GM12801 (cell line): Measurements from ENCODE around the gene ZNF267.

Experiments
- TF ChIP-seq, protein P1 (sequence below): IDR thresholded peaks from one replicate; pipeline ENCODE4 v1.5.1; 2011; ENCODE audit warnings: control low read depth; ENCODE audit not compliant: insufficient read length; ENCODE audit errors: extremely low read depth

The ZNF267 gene

DNA sequence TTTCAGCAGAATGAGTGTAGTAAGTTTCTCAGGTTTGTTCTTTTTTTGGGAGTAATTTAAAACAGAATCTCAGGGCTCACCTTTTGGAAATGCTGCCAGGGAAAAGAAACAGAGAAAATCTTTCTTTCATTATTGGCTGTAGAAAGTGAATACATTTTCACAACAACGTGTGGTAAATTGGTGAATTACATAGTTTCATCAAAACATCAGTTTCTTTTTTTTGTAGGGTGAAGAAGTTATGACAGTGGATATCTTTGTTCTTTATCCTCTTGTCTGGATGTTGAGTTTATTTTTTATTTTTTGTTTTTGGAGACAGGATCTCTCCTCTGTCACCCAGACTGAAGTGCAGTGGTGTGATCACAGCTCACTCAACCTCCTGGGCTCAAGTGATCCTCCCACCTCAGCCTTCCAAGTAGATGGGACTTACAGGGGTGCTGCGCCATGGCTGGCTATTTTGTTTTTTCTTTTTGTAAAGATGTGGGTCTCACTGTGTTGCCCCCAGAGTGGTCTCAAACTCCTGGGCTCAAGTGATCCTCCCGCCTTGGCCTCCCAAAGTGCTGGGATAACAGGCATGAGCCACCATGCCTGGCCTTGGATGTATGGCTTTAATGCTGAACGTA is 2.4 kb downstream of the ZNF267 start:
- TF ChIP-seq, protein P1, sequence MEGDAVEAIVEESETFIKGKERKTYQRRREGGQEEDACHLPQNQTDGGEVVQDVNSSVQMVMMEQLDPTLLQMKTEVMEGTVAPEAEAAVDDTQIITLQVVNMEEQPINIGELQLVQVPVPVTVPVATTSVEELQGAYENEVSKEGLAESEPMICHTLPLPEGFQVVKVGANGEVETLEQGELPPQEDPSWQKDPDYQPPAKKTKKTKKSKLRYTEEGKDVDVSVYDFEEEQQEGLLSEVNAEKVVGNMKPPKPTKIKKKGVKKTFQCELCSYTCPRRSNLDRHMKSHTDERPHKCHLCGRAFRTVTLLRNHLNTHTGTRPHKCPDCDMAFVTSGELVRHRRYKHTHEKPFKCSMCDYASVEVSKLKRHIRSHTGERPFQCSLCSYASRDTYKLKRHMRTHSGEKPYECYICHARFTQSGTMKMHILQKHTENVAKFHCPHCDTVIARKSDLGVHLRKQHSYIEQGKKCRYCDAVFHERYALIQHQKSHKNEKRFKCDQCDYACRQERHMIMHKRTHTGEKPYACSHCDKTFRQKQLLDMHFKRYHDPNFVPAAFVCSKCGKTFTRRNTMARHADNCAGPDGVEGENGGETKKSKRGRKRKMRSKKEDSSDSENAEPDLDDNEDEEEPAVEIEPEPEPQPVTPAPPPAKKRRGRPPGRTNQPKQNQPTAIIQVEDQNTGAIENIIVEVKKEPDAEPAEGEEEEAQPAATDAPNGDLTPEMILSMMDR = no peak

DNA sequence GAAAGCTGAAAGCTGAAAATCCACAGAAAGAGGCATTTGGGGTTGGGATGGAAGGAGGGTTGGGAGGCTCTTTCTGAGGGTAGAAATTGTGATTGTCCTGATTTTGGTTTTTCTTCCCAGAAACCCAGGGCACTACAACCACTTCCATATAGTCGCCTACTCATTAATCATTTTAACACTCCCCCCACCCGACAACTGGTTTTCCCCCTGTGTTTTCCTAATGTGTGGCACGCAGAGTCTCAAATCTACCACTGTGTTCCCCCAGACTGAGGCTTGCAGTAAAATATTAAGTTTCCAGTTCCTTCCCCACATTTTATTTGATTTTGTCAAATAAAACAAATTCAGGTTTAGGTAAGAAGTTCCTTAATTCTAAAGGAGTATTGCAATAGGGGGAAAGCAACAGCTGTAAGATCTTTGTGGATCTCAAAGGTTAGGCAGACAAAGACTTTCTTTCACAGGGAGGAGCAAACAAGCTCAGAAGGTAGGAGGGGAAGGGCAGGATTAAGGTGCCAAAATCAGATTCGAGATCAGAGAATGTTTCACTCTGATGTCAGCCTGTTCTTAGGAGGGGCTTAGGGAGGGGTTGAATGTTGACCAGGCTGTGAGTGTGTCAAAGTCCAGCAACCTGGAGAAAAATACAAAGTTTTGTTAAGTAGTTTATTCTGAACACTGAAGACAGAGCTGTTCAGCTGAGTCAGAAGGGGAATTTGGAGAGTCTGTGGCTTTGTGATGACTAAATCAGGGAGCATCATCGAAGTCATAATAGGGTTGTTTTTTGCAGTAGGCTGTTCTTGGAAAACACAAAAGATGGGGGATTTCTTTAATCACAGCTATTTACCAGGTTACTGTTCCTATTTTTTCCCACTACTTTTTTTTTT is 3.6 kb downstream of the ZNF267 start:
- TF ChIP-seq, protein P1 = no peak

DNA sequence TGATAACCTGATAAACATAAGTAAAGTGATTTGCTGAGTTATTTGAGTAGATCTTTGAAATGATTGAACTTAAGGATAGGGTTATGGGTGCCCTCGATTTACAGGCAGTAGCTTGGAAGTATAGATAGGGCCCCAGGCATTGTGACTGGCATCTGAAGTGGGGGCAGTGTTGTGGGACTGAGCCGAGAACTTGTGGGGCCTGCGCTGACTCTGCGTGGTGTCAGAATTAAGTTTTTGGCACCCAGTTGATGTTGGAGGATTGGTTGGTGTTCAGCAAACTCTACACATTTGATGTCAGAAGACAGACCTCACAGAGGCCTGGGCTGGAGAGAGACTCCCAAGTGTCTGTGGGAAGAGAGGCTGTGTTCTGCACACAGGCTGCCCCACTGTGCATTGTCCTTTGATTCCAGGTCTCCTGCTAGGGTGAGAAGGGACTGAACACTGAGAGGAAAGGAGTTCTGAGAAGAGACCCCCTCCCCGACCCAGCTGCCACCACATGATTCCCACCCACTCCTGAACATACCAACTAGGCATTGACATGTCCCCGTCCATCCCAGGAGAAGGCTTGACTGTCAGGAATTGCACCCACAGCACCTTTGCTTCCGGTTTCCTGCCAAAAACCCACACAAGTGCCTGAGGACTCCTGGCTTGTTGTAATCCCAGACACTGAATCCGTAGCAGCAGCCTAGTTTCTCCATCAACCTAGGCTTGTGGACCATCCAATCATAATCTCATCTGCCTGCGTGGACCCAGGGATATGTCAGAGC is 4.5 kb downstream of the ZNF267 start:
- TF ChIP-seq, protein P1 = no peak

DNA sequence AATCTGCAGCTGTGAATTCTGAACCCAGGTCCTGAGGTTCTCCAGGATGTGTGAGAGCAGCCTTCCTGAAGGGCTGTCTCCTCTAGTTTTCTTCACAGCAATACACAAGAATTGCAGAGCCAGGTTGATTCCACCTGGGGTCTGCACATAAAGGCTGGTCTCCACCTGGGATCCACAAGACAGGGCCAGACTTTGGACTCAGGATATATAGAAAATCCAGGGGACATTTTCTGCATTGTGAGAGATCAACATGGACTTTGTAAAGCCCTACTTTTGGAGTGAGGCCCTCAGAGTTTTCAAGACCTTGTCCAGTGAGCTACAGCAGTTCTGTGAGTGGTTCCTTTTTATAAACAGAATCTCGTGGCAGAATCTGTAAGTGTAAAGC is 6.3 kb downstream of the ZNF267 start:
- TF ChIP-seq, protein P1 = no peak

DNA sequence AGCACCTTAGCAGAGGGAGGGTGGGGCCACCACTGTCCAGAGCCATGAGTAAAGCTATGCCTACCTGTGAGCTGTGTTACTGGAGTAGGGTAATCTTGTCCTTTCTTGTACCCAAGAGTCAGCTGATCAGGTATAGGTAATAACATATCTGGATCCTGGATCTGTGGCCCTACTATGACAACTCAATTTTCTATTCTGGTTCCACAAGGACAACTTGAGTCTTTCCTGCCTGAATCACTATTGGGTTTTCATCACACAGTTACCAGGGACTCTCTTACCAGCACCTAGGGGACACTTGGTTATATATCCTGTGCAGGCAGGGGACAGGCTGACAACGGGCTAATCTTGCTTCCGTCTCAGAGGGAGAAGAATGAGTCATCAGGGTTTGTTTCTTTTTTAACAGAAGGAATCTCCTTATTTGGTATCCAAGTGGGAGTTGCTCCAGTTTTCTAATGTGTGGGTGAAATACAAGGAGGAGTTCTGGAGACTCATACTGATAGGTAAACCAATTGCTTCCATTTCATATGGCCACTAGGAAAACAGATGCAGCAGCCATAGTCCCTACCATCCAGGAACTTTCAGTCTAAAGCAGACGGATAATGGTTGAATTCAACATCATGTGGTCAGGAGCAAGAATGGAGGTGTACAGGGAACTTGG is 6.8 kb downstream of the ZNF267 start:
- TF ChIP-seq, protein P1 = no peak

DNA sequence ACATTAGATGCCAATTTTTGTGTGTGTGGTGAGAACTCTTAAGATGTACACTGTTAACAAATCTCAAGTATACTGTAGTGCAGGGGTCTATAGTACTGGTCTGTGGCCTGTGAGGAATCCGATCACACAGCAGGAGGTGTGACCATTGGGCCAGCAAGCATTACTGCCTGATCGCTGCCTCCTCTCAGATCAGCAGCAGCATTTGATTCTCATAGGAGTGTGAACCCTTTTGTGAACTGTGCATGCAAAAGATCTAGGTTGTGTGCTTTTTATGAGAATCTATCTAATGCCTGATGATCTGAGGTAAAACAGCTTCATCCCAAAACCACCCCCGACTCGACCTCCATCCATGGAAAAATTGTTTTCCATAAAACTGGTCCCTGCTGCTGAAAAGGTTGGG is 12.6 kb downstream of the ZNF267 start:
- TF ChIP-seq, protein P1 = no peak

DNA sequence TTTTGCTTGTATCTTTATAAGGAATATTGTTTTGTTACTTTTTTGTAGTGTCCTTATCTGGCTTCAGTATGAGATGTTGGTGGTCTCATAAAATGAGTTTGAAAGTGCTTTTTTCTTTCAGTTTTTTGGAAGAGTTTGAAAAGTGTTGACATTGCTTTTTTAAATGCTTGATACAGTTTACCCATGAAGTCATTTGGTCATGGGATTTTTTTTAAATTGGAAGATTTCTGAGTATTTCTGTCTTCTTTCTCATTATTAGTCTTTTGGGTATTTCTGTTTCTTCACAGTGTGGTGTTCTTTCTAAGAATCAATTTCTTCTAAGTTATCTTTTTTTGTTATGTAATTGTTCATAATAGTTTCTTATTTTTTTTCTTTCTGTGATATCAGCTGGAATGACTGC is 15.1 kb downstream of the ZNF267 start:
- TF ChIP-seq, protein P1 = no peak
